IMR-90 (cell line): ENCODE results near the gene JAKMIP3. TPM values are rescaled to one million over a fixed set of nuclear protein-coding genes. Genes with fewer than 3 reads are reported as not detected.

ENCODE experiments used
- BHLHE40 ChIP-seq: fragments of 150-350 bp; IDR thresholded peaks from 2 replicates; pipeline ENCODE4 v1.6.1; 2016; ENCODE audit warnings: mild to moderate bottlenecking, low read depth, low read length
- NFE2L2 ChIP-seq: fragments of 150-350 bp; IDR thresholded peaks from 2 replicates; pipeline ENCODE4 v1.6.1; 2016; ENCODE audit warnings: low read depth, mild to moderate bottlenecking, low read length
- polyA plus RNA-seq, 3 experiments: library from polyadenylated mRNA; depleted of rRNA; stranded (reverse); fragments of >200 nt; gene quantifications; 2 replicates each; pipeline ENCODE4 v1.2.3, GENCODE V29; 2012; ENCODE audit warnings: low replicate concordance in 1 of 3
- total RNA-seq: library from RNA; depleted of rRNA; stranded (reverse); fragments of >200 nt; gene quantifications from 2 replicates; pipeline ENCODE4 v1.2.3, GENCODE V29; 2012
- TF ChIP-seq, protein P1 (sequence below): fragments of 150-350 bp; IDR thresholded peaks from 2 replicates; pipeline ENCODE4 v1.6.1; 2016; ENCODE audit warnings: low read depth, mild to moderate bottlenecking, low read length, moderate library complexity, borderline replicate concordance

JAKMIP3 gene
- total and polyA plus RNA-seq, 2 of the 4 experiments (the other 2 are of a cell fraction) = under 0.01 to 0.22 TPM

GRCh38 chr10:132107949-132108877 is 42.5 kb downstream of the JAKMIP3 start (continued):
- TF ChIP-seq, protein P1, sequence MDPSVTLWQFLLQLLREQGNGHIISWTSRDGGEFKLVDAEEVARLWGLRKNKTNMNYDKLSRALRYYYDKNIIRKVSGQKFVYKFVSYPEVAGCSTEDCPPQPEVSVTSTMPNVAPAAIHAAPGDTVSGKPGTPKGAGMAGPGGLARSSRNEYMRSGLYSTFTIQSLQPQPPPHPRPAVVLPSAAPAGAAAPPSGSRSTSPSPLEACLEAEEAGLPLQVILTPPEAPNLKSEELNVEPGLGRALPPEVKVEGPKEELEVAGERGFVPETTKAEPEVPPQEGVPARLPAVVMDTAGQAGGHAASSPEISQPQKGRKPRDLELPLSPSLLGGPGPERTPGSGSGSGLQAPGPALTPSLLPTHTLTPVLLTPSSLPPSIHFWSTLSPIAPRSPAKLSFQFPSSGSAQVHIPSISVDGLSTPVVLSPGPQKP = no peak
- TF ChIP-seq NFE2L2 = no peak
- no peak for TF ChIP-seq BHLHE40
